C4-2B (cell line): ENCODE measurements around the gene GGT1.

Source experiments
- ZFX ChIP-seq: fragments of 450-650 bp; IDR thresholded peaks from 2 replicates; pipeline ENCODE4 v1.6.1; 2017
- TF ChIP-seq, protein P1 (sequence below): fragments of 450-650 bp; conservative IDR thresholded peaks from 2 replicates; pipeline ENCODE4 v1.5.1; 2017; ENCODE audit warnings: mild to moderate bottlenecking

- TF ChIP-seq, protein P1, sequence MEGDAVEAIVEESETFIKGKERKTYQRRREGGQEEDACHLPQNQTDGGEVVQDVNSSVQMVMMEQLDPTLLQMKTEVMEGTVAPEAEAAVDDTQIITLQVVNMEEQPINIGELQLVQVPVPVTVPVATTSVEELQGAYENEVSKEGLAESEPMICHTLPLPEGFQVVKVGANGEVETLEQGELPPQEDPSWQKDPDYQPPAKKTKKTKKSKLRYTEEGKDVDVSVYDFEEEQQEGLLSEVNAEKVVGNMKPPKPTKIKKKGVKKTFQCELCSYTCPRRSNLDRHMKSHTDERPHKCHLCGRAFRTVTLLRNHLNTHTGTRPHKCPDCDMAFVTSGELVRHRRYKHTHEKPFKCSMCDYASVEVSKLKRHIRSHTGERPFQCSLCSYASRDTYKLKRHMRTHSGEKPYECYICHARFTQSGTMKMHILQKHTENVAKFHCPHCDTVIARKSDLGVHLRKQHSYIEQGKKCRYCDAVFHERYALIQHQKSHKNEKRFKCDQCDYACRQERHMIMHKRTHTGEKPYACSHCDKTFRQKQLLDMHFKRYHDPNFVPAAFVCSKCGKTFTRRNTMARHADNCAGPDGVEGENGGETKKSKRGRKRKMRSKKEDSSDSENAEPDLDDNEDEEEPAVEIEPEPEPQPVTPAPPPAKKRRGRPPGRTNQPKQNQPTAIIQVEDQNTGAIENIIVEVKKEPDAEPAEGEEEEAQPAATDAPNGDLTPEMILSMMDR, result no peak
- TF ChIP-seq ZFX, result no peak
Observed at GRCh38 chr22:24590596-24591173, 12.3 kb upstream of the GGT1 start.
